Measurements from ENCODE around the gene SYCP3. TPM values are rescaled to one million over a fixed set of nuclear protein-coding genes. Genes with fewer than 3 reads are reported as not detected.

The SYCP3 gene
- total RNA-seq, 1 donor from 2014 or later = 0.04 TPM

- Histone ChIP-seq H3F3A (ENCODE audit: low read depth) (no peaks in the 10 kb centered on the region), H3K4me3 (no peak overlapping the region), H3K4me1 (no peaks in the 10 kb centered on the region), H3K27ac (no peak overlapping the region), H3K27me3 (peaks cover 42% of the 10 kb centered on the region), H2AFZ (replicated peaks) (no peak overlapping the region), H3K9me3 (ENCODE audit: low read depth) (no peaks in the 10 kb centered on the region), H3K36me3 (no peaks in the 10 kb centered on the region), H3K79me2 (ENCODE audit: low read depth) (no peaks in the 10 kb centered on the region), H4K20me1 (ENCODE audit: low read depth) (no peaks in the 10 kb centered on the region), H3K9ac (no peak overlapping the region), H3K4me2 (no peak overlapping the region)
- no peak overlapping the region for H3K27ac Mint-ChIP-seq
- no peaks in the 10 kb centered on the region for H3K9me3 Mint-ChIP-seq
- H3K4me1 Mint-ChIP-seq = peaks cover 16% of the 10 kb centered on the region
- H3K4me3 Mint-ChIP-seq = peak overlapping the region; percentile 8
- H3K27me3 Mint-ChIP-seq (ENCODE audit: insufficient read depth, low read depth) = peaks cover 10% of the 10 kb centered on the region
- no peaks in the 10 kb centered on the region for H3K36me3 Mint-ChIP-seq
- no peak for TF ChIP-seq EZH2phosphoT487 (IDR thresholded peaks at IDR 0.05)
- TF ChIP-seq, protein P1, sequence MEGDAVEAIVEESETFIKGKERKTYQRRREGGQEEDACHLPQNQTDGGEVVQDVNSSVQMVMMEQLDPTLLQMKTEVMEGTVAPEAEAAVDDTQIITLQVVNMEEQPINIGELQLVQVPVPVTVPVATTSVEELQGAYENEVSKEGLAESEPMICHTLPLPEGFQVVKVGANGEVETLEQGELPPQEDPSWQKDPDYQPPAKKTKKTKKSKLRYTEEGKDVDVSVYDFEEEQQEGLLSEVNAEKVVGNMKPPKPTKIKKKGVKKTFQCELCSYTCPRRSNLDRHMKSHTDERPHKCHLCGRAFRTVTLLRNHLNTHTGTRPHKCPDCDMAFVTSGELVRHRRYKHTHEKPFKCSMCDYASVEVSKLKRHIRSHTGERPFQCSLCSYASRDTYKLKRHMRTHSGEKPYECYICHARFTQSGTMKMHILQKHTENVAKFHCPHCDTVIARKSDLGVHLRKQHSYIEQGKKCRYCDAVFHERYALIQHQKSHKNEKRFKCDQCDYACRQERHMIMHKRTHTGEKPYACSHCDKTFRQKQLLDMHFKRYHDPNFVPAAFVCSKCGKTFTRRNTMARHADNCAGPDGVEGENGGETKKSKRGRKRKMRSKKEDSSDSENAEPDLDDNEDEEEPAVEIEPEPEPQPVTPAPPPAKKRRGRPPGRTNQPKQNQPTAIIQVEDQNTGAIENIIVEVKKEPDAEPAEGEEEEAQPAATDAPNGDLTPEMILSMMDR (IDR thresholded peaks at IDR 0.05) = no peak
- no peak for TF ChIP-seq EZH2 (IDR thresholded peaks at IDR 0.05)
- no peak for DNase-seq (ENCODE audit: low spot score)
Measured at GRCh38 chr12:101695706-101696105, 43.6 kb downstream of the SYCP3 start.

- Mint-ChIP-seq H3K4me3 (no peak overlapping the region), H3K9me3 (no peaks in the 10 kb centered on the region), H3K4me1 (peaks cover 16% of the 10 kb centered on the region), H3K27ac (no peak overlapping the region), H3K36me3 (no peaks in the 10 kb centered on the region), H3K27me3 (ENCODE audit: insufficient read depth, low read depth) (peaks cover 10% of the 10 kb centered on the region)
- H3K27ac ChIP-seq = no peak overlapping the region
- no peaks in the 10 kb centered on the region for H3K79me2 ChIP-seq (ENCODE audit: low read depth)
- TF ChIP-seq EZH2phosphoT487 (IDR thresholded peaks at IDR 0.05) = no peak
- no peak for TF ChIP-seq EZH2 (IDR thresholded peaks at IDR 0.05)
- TF ChIP-seq, protein P1 (IDR thresholded peaks at IDR 0.05) = no peak
- H2AFZ ChIP-seq (replicated peaks) = no peak overlapping the region
- H3F3A ChIP-seq (ENCODE audit: low read depth) = no peaks in the 10 kb centered on the region
- H3K27me3 ChIP-seq = peaks cover 42% of the 10 kb centered on the region
- H3K4me2 ChIP-seq = no peak overlapping the region
- DNase-seq (ENCODE audit: low spot score) = no peak
- no peaks in the 10 kb centered on the region for H3K9me3 ChIP-seq (ENCODE audit: low read depth)
- H3K9ac ChIP-seq = no peak overlapping the region
- no peak overlapping the region for H3K4me3 ChIP-seq
- H3K36me3 ChIP-seq = no peaks in the 10 kb centered on the region
- no peaks in the 10 kb centered on the region for H4K20me1 ChIP-seq (ENCODE audit: low read depth)
- no peaks in the 10 kb centered on the region for H3K4me1 ChIP-seq
Measured at GRCh38 chr12:101694986-101695385, 44.3 kb downstream of the SYCP3 start.

DNA sequence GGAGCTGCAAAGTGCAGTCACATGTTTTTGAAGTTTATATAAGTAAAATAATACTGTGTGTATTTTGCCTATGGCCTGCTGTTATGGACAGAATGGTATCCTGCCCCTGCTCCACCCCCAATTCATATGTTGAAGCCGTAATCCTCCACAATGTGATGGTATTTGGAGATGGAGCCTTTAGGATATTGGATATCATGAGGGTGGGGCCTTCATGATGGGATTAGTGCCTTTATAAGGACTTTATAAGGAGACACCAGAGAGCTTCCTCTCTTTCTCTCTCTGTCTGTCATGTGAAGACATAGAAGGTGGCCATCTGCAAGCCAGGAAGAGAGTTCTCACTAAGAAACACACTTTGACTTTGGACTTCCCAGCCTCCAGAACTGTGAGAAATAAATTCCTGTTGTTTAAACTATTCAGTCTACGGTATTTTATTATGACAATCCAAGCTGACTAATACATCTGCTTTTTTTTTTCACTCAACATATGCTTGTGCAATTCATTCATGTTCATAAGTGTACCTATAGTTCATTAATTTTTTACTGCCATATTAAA, 44.9 kb downstream of the SYCP3 start:
- H2AFZ ChIP-seq (replicated peaks) = no peak overlapping the region
- no peaks in the 10 kb centered on the region for H3F3A ChIP-seq (ENCODE audit: low read depth)
- Mint-ChIP-seq H3K27me3 (ENCODE audit: insufficient read depth, low read depth) (peaks cover 9% of the 10 kb centered on the region), H3K4me3 (no peak overlapping the region), H3K36me3 (no peaks in the 10 kb centered on the region), H3K9me3 (no peaks in the 10 kb centered on the region), H3K4me1 (peaks cover 13% of the 10 kb centered on the region), H3K27ac (no peak overlapping the region)
- TF ChIP-seq, protein P1 (IDR thresholded peaks at IDR 0.05) = no peak
- TF ChIP-seq EZH2 (IDR thresholded peaks at IDR 0.05) (no peak), EZH2phosphoT487 (IDR thresholded peaks at IDR 0.05) (no peak)
- no peaks in the 10 kb centered on the region for H3K4me1 ChIP-seq
- no peak overlapping the region for H3K9ac ChIP-seq
- H3K27ac ChIP-seq = no peak overlapping the region
- no peak overlapping the region for H3K4me3 ChIP-seq
- peaks cover 42% of the 10 kb centered on the region for H3K27me3 ChIP-seq
- no peak for DNase-seq (ENCODE audit: low spot score)
- no peaks in the 10 kb centered on the region for H3K9me3 ChIP-seq (ENCODE audit: low read depth)
- no peaks in the 10 kb centered on the region for H3K79me2 ChIP-seq (ENCODE audit: low read depth)
- no peak overlapping the region for H3K4me2 ChIP-seq
- H3K36me3 ChIP-seq = no peaks in the 10 kb centered on the region
- H4K20me1 ChIP-seq (ENCODE audit: low read depth) = no peaks in the 10 kb centered on the region
